ENCODE results near the gene JUND. TPM values are rescaled to one million over a fixed set of nuclear protein-coding genes. Genes with fewer than 3 reads are reported as not detected.

JUND gene
- total RNA-seq (2012; rRNA removed) (14.2 and 22.8 TPM in 2 replicates), polyA plus RNA-seq (2012; rRNA removed) (77.2 and 101 TPM in 2 replicates), Bru-seq, nascent RNA (percentile 81 among the genes with signal in this experiment), BruChase-seq, experiment 1, labeled RNA remaining after a 6-hour chase (percentile 92 among the genes with signal in this experiment), BruChase-seq, experiment 2, labeled RNA remaining after a 2-hour chase (percentile 95 among the genes with signal in this experiment)
- polyA plus RNA-seq (2012; cell fraction: cytosol; rRNA removed) = 57.0 and 329 TPM in 2 replicates
- 200 and 259 TPM in 2 replicates for polyA plus RNA-seq (2012; cell fraction: nucleus; rRNA removed; ENCODE audit: low replicate concordance)
- long read RNA-seq, transcript JUND-201 (1 exons, 1,863 nt) = major isoform, 380 of 382 reads
- long read RNA-seq, partial matches to known transcripts = 0 of 382 reads
- long read RNA-seq, other reads (novel, unspliced or antisense) = 1 of 382 reads

DNA sequence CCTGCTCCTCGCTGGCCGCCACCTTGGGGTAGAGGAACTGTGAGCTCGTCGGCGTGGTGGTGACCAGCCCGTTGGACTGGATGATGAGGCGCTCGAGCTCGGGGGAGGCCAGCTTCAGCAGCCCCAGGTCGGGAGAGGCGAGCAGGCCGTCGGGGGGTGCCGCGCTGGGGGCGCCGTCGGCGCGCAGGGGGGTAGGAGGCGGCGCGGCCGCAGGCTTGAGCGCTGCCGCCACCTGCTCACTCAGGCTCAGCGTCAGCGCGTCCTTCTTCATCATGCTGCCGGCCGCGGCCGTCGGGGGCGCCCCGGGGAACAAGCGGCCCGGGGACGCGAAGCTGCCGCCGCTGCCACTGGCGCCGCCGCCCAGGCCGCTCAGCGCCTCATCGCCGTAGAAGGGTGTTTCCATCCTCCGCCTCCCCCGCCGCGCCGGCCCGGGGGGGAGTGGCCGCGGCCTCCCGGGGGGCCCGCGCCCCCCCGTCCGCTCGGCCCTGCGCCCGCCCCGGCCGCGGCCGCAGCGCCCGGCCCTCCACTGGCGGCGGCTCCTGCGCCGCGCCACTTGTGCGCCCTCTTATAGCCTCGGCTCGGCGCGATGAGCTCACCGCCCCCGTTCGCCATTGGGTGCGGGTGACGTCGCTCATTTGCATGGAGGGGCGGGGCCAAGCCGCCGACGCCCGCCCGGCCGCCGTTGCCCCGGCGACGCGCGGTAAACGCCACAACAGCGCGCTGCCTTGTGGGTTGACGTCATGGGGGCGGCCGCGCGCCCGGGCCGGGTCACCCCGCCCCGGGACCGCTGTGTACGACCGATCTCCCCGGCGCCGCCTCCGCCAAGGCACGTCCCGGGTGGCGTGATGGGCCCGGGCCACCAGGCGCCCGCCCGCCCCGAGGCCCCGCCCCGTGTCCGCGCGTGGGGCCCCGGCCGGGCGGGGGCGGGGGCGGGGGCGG is at the start of gene JUND:
TSS of gene JUND (minus strand) at position 541 of the 939 bp plus-strand sequence. CDS start at position 403, 138 bp downstream.
- H2BK120ac ChIP-seq (ENCODE audit: low read depth, low read length) = peak within 1 kb of the TSS; percentile 92
- peak within 1 kb of the TSS; percentile 87 for H3K18ac ChIP-seq (ENCODE audit: low read depth, low read length)
- no peaks in the 10 kb centered on the region for H3K27me3 ChIP-seq (ENCODE audit: control insufficient read depth, insufficient read depth, low read length)
- H3K9ac ChIP-seq (ENCODE audit: low read depth, low read length) = peak within 1 kb of the TSS; percentile 97
- DNase-seq (peak; percentile 98), ATAC-seq (ENCODE audit: low read depth) (peak; percentile 81)
- peaks cover 11% of the 10 kb centered on the region for H3K36me3 ChIP-seq (ENCODE audit: control insufficient read depth, insufficient read depth, low read length)
- H4K8ac ChIP-seq (ENCODE audit: low read depth in 2 of 2, low read length in 2 of 2) = peak within 1 kb of the TSS; percentile 81 to 91
- no peaks in the 10 kb centered on the region for H3K9me3 ChIP-seq (ENCODE audit: control insufficient read depth, insufficient read depth, low read length)
- peak within 1 kb of the TSS; percentile 90 for H2AFZ ChIP-seq (replicated peaks; ENCODE audit: low read length, poor library complexity)
- H4K91ac ChIP-seq (ENCODE audit: insufficient read depth, low read depth, low read length) = peak within 1 kb of the TSS; percentile 95
- H4K5ac ChIP-seq (ENCODE audit: low read depth, low read length) = peak within 1 kb of the TSS; percentile 83
- peak within 1 kb of the TSS; percentile 99 for H2AK5ac ChIP-seq (ENCODE audit: low read depth, low read length)
- peaks cover 14% of the 10 kb centered on the region for H3K4me1 ChIP-seq (ENCODE audit: control insufficient read depth, insufficient read depth, low read length)
- peak within 1 kb of the TSS; percentile 99 for H2BK5ac ChIP-seq (ENCODE audit: low read depth, low read length, poor library complexity, severe bottlenecking)
- dilution Hi-C loops (cut with HindIII; ENCODE audit: low sequenced_read_pairs, unreplicated experiment) (no loop called here), intact Hi-C loops (cut with micrococcal nuclease) (loop anchor here (1.0 kb wide), 2 partner anchors 10 to 24 kb away; no protein-coding TSS in a partner anchor), in situ Hi-C loops (cut with MboI; ENCODE audit: low sequenced_read_pairs) (no loop called here)
- peak within 1 kb of the TSS; percentile 99 for H3K4ac ChIP-seq (ENCODE audit: low read depth, low read length)
- H3K56ac ChIP-seq (ENCODE audit: extremely low read depth, insufficient read depth, low read length) = peak within 1 kb of the TSS; percentile 95
- H2BK15ac ChIP-seq (ENCODE audit: low read depth, low read length) = peak within 1 kb of the TSS; percentile 25; the same call in 2 of the 3 replicates
- H3K4me3 ChIP-seq (ENCODE audit: insufficient read depth, low read depth, low read length) = peak within 1 kb of the TSS; percentile 95
- H2AK9ac ChIP-seq (replicated peaks; ENCODE audit: low read depth, low read length, poor library complexity) = peak within 1 kb of the TSS; percentile 99
- BruUV-seq (replicated peaks) = no TSS peak
- peak within 1 kb of the TSS; percentile 79; the same call in 1 of the 2 replicates for H2BK20ac ChIP-seq (ENCODE audit: low read depth, low read length)
- H3K4me2 ChIP-seq (ENCODE audit: low read depth, low read length) = peak within 1 kb of the TSS; percentile 81
- peaks cover 38% of the 10 kb centered on the region for H4K20me1 ChIP-seq (ENCODE audit: insufficient read depth, low read length)
- POLR2A ChIA-PET (ENCODE audit: unreplicated experiment) = interaction anchor here (0.5 to 1.8 kb wide), 14 partner anchors 11 to 172 kb away, joined by 3 to 25 read pairs (median 4); partner anchors contain the start of genes LSM4 and MPV17L2
- H3K27ac ChIP-seq (ENCODE audit: insufficient read depth, low read length) = peak within 1 kb of the TSS; percentile 100
- WGBS, 2 experiments (ENCODE audit: extremely low coverage in 2 of 2, insufficient read length in 1 of 2) = 1% methylated on average over 46 of the region's 138 CpGs; no CpG with 5 or more reads in 1 of the 2 experiments
- H3K14ac ChIP-seq (replicated peaks; ENCODE audit: low read depth, low read length) = peak within 1 kb of the TSS; percentile 100
- peaks cover 4% of the 10 kb centered on the region for H3K9me1 ChIP-seq (ENCODE audit: insufficient read depth, low read length)
- peaks cover 0 to 50% of the 10 kb centered on the region in 2 experiments; a peak in 2 of 4 replicates for H3K79me1 ChIP-seq (ENCODE audit: low read depth in 1 of 2, low read length in 2 of 2)
- peak within 1 kb of the TSS; percentile 99 for H3K23ac ChIP-seq (ENCODE audit: low read depth, low read length)
- CTCF ChIA-PET = interaction anchor here (0.8 to 4.8 kb wide), 6 partner anchors 20 to 129 kb away, joined by 3 to 49 read pairs (median 4); partner anchors contain the start of gene LSM4
- TF ChIP-seq POLR2A (IDR thresholded peaks at IDR 0.05; ENCODE audit: low read depth, low read length) = peak; percentile 98
- peak; percentile 8 for TF ChIP-seq RCOR1 (IDR thresholded peaks at IDR 0.05; ENCODE audit: insufficient replicate concordance, low read length)
- peak; percentile 69 for TF ChIP-seq MXI1 (IDR thresholded peaks at IDR 0.05; ENCODE audit: borderline replicate concordance, low read depth, low read length)
- TF ChIP-seq, protein P1, sequence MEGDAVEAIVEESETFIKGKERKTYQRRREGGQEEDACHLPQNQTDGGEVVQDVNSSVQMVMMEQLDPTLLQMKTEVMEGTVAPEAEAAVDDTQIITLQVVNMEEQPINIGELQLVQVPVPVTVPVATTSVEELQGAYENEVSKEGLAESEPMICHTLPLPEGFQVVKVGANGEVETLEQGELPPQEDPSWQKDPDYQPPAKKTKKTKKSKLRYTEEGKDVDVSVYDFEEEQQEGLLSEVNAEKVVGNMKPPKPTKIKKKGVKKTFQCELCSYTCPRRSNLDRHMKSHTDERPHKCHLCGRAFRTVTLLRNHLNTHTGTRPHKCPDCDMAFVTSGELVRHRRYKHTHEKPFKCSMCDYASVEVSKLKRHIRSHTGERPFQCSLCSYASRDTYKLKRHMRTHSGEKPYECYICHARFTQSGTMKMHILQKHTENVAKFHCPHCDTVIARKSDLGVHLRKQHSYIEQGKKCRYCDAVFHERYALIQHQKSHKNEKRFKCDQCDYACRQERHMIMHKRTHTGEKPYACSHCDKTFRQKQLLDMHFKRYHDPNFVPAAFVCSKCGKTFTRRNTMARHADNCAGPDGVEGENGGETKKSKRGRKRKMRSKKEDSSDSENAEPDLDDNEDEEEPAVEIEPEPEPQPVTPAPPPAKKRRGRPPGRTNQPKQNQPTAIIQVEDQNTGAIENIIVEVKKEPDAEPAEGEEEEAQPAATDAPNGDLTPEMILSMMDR (conservative IDR thresholded peaks at IDR 0.05; ENCODE audit: low read depth, low read length) = 0 out of 2 replicates have a peak, but pooled peaks have one; percentile 17
- TF ChIP-seq MAFK (IDR thresholded peaks at IDR 0.05; ENCODE audit: low read depth, low read length) = no peak
- TF ChIP-seq NFE2L2 (IDR thresholded peaks at IDR 0.05; ENCODE audit: low read depth, low read length) = no peak; the same call in 1 of the 2 replicates
- peak; percentile 62 for TF ChIP-seq CHD1 (IDR thresholded peaks at IDR 0.05; ENCODE audit: low read depth, low read length)
- peak; percentile 59 for TF ChIP-seq MAZ (IDR thresholded peaks at IDR 0.05; ENCODE audit: borderline replicate concordance, low read depth, low read length)
- no peak; the same call in 1 of the 2 replicates for TF ChIP-seq CEBPB (IDR thresholded peaks at IDR 0.05; ENCODE audit: low read depth, low read length)
- TF ChIP-seq SMC3 (IDR thresholded peaks at IDR 0.05; ENCODE audit: low read depth, low read length) = no peak
- TF ChIP-seq, protein P2, sequence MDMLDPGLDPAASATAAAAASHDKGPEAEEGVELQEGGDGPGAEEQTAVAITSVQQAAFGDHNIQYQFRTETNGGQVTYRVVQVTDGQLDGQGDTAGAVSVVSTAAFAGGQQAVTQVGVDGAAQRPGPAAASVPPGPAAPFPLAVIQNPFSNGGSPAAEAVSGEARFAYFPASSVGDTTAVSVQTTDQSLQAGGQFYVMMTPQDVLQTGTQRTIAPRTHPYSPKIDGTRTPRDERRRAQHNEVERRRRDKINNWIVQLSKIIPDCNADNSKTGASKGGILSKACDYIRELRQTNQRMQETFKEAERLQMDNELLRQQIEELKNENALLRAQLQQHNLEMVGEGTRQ (IDR thresholded peaks at IDR 0.05; ENCODE audit: low read depth, low read length) = peak; percentile 22; the same call in 1 of the 2 replicates
- TF ChIP-seq RFX5 (IDR thresholded peaks at IDR 0.05; ENCODE audit: low read depth, low read length) = no peak
